GM21717 (cell line): ENCODE data around the gene KAZALD1.

ENCODE experiments used
- ATAC-seq: cut with Tn5 transposase; IDR thresholded peaks from one replicate; pipeline ENCODE4 v1.9.1; 2021; ENCODE audit warnings: mild to moderate bottlenecking, moderate library complexity; ENCODE audit not compliant: unreplicated experiment

The KAZALD1 gene

DNA sequence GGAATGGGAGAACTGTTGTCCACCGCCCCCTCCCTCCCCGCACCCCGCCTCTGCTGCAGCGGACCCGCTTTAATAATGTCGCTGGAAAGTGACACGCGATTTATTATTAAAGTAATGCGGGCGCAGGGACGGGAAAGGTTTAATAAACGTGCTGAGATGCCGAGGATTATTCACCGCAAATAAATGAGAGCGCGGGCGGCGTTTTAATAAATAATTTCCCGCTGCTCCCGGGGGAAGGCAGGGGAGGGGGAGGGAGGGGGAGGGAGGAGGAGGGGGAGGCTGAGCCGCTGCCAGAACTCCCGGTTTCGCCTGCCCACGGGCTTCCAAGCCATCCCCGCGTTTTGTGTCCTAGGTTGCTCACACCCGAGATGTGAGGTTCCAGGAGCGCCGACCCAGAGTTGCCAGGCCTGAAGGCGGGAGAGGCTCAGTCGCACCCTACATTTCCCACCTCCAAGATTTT, 5.1 kb downstream of the KAZALD1 start:
- ATAC-seq = no peak

DNA sequence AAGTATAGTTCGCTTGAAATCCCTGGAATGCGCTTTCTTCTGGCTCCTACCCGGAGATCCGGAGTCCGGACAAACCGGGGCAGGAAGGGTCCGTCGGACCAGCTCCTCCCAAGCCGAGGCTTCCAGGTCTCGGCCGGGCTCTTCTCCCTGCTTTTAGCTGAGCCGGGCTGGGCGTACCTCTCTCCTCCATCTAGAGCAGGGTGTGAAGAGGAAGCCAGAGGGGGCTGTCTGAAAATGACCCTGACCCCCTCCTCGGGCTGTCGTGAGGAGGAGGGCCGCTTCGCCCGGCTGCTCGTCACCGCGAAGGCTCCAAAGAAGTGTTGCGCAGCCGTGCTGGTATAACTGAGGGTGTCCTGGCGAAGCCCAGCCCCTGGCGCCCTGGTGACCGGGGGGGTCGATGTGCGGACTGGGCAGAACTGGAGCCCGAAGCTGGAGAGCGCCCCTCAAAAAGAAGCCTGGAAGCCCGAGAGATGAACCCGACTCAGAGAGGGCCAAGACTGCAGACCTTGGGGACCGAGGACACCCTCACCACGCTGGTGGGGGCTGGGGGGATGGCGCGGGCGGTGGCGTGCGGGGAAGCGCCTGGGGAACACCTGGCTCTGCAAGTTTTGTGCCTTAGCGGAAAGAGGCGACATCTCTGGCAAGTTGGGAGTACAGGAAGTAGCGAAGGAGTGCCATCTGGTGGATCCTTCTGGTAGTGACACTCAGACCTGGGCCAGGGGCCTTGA, 5.7 kb downstream of the KAZALD1 start:
- ATAC-seq = no peak

DNA sequence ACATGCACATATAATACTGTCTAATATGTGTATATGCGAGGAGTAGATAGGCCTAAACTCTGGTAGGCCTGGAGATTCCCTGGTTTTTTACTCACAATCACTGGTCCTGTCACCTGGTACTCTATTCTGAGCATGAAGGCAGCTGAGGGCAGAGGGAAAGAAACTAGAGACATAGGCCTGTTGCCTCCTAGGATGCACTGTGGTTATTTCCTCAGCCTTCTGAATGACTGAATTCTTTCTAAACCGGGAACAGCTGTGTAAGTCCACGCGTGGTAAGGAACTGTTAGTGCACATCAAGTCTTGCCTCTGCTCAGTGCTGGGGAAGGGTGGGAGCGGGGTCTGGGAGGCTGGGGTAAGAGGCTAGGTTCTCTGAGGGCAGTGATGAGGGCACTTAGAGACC, 7.7 kb downstream of the KAZALD1 start:
- ATAC-seq = no peak

DNA sequence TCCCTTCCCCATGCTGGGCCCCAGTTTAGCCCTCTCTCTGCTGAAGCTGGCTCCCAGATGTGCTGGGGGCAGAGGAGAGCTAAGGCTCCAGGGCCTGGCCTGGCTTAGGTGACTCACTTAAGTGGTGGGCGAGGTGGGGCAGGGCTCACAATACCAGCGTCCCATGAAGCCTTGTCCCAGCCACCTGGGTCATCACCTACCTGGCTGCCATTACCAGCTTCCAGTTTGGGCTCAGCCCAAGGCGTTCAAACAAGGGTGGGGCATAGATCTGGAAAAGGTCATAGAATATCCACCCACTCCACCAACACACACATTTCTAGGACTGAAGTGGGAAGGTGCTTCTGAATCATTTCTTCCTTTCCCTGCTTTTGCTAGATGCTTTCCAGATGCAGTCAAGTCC, 8.3 kb downstream of the KAZALD1 start:
- no peak for ATAC-seq

DNA sequence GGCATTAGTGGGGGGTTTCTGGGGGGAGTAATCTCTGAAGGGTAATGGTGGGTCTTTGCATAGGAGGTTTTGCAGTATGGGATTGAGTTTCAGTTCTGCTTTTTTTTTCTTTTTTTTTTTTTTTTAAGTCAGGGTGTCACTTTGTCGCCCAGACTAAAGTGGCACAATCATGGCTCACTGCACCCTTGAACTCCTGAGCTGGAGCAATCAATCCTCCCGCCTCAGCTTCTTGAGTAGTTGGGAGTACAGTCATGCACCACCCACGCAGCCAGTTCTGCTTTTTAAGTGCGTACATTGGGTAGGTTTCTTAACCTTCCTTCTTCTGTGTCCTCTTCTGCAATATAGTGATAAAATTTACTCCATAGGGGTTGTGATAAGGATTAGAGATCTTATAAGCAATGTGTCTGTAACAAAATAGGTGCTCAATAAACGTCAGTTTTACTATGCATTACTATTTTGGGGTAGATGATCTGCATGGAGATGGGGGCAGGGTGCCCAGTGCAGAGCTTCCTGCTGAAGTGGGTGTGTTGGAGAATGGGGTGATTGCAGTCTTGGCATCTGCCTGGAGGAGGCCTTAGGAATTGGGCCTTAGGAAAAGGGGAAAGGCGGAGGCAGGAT, 9.6 kb downstream of the KAZALD1 start:
- ATAC-seq = no peak

DNA sequence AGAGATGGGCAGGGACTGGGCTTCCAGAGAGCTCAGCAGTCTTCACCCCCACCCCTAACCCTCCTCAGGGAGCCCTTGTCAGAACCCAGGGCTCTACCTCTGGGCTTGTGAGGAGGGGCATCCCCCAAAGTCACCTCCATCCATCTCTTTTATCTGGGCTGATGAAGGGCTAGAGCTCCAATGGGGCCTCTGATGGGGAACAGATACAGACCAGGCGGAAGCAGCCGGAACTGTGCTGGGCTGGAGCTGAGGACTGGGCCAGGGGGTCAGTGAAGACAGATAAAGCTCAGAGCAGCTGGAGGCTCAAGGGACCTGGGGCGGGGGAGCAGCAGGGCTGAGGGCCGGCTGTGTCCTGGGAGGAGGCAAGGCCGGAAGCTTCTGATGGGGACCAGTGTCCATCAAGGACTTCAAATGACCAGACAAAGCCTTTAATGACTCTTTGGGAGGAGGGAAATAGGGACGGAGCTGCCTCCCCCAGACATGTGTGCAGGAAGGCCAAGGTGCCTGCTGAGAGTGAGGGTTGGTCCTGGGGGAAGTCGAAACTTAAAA, 10.2 kb downstream of the KAZALD1 start:
- ATAC-seq = no peak

DNA sequence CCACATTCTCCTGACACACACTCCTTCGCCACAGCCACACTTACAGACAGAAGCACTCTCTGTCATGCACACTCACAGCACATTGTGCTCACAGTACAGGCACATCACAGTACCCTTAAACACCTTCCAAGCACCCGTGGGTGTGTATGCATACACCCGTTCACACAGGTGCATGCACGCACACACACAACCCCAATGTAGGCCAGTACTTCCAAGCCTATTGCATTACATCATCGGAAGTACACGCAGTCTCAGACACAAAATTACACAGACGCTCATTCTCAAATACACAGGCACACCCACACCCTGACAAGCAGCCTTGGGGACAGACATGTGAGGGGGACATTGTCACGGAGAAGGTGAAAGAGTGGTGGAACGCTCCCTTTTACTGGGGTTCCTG, 11.1 kb downstream of the KAZALD1 start:
- no peak for ATAC-seq

DNA sequence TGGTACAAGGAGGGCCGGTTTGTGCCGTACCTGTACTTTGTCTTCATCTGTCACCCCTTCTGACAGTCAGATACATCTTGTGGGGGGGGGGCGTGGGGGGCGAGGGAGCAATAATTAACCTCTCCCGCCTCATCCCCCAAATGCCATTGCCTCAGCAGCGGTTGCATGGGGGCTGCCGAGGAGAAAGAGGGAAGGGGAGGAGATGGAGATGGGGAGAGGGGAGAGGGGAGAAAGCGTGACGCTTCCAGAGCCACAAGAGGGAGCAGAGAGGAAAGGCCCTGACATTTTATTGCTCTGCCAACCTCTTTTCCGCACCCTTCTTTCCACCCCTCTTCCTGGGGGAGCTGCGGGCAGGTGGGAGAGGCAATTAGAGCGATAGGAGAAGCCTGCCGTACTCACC, 11.8 kb downstream of the KAZALD1 start:
- no peak for ATAC-seq

DNA sequence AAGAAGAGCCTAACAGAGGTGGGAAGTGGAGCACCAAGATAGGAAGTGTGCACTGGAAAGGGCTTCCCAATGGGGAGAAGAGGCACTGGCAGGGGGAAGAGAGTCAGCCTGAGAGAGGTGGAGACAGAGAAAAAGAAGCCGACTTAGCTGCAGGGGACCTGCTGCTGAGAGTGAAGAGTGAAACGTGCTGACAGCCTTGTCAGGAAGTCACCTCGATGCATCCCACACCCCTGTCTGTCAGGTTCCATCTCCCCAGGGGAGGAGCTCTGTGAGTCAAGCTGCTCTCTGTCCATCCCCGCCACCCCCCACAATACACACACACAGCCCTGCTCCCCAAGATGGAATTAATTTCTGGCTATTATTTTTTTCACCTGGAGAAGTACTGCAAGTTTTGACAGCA, 14.0 kb downstream of the KAZALD1 start:
- no peak for ATAC-seq

DNA sequence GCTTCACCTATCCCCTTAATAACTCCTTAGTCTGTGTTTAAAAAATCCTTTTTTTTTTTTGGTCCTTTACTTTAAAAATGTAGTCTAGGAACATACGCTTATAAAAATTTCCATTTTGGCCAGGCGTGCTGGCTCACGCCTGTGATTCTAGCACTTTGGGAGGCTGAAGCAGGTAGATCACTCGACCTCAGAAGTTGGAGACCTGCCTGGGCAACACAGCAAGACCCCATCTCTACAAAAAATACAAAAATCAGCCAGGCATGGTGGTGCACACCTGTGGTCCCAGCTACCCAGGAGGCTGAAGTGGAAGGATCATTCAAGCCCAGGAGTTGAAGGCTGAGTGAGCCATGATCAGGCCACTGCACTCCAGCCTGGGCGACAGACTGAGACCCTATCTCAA, 14.8 kb downstream of the KAZALD1 start:
- ATAC-seq = no peak

DNA sequence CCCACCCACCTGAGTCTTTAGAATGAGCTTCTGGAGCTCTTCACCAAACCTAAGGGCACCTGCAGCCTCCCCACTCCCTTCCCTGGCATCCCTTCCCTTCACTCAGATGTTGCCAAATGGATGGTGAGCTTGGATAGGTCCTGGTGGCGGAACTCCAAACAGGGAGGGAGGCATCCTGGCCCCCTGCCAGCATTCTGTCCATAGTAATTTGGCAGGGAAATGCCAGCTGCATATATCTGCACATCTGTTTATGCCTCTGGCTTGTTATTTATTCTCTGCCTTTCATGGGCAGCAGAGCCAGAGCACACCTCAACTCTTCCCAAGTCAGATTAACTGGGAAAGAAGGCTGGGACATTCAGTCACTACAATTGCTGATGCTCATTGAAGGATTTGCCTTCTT, 18.1 kb downstream of the KAZALD1 start:
- no peak for ATAC-seq

DNA sequence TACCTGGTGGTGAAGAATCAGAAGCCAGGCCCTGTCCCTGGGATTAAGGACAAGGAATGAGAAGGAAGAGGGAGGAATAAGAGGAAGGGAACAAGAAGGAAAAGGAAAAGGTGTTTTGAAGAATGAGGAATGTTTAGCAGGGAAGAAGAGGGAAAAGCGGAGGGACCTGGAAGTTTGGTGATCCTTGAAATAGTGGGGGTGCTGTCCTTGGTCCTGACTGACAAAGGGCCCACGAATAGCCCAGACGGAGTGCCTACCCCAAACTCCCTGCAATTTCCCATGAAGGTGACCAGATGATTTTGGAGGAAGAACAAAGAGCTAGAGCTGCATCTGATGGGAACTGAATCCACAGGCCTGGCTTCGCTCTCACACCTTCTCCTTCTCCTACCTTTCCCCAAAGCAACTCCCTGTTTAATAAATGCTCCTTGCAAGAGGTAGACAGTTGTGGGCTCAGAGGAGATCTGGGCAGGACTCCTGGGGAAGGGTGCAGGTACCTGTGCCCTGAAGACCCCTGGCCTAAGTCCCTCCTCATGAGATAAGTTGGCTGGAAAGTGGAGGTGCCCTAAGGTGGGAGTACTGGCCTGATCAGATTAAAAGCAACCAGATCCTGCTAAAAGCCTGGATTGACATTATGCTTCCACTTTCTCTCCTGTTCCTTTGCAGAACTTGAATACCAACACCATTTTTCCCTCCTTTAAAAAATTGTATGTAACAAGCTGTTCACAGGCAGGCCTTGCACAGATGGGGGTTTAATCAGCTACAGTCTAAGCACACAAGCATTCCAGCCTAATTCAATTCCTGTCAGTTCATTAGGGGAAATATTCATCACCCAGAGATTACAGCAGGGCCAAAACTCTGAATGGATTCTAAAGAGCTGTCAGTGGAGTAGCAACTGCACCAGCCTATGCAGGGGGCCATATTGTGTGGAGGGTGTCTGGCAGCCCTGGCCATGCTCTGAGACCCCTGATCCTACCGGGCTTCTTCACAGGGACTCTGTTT, 19.4 kb downstream of the KAZALD1 start:
- ATAC-seq = no peak

DNA sequence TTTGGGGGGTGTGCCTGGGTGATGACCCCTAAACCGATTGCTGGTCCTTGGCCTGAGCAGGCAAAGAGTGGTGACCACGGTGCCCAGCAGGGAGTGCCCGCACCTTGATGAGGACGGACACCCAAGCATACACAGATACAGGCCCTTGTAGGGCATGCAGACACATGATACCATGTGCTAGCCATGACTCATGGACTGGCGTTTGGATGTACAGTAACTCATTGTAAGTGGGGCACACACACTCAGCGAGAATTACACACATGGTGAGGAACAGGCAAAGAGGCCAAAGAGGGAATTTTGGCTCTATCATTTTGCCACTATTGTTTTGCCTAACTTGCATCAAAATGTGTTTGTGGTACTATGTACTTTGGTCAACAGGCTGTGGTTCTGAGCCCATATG, 24.1 kb downstream of the KAZALD1 start:
- no peak for ATAC-seq

DNA sequence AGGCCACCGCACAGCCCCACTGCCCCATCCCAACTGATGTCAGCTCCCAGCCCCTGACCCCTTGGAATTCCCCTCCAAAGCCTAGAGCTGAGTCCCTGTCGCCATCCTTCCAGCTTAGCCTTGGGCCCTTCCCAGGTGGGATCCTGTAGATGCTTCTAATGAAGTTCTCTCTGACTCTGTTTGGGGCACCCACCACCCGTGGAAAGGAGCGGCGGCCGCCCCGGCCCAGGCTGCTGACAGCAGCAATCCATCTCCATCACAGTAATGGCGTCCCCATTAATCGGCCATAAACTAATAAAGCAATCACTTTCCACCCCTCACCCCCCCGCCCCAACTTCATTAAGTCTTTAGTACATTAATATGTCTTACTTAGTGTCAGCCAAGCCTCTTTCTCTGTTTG, 25.6 kb downstream of the KAZALD1 start:
- no peak for ATAC-seq

DNA sequence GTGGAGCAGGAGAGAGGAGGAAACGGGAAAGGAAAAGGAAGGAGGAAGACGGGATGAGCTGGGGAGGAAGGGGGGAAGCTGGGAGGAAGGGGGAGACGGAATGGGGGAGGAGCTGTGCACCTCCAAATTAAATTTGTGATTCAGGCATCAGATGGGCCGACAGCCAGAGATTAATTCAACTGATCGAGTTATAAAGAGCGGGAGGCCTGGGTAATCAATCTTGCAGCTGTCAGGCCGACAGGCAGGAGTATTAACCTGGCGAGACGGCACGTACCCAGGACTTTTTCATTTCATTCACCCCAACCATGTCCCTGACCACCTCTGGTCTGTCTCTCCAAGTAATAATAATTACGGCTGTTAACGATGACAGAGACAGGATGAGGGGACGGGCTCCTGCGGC, 26.2 kb downstream of the KAZALD1 start:
- ATAC-seq = no peak

DNA sequence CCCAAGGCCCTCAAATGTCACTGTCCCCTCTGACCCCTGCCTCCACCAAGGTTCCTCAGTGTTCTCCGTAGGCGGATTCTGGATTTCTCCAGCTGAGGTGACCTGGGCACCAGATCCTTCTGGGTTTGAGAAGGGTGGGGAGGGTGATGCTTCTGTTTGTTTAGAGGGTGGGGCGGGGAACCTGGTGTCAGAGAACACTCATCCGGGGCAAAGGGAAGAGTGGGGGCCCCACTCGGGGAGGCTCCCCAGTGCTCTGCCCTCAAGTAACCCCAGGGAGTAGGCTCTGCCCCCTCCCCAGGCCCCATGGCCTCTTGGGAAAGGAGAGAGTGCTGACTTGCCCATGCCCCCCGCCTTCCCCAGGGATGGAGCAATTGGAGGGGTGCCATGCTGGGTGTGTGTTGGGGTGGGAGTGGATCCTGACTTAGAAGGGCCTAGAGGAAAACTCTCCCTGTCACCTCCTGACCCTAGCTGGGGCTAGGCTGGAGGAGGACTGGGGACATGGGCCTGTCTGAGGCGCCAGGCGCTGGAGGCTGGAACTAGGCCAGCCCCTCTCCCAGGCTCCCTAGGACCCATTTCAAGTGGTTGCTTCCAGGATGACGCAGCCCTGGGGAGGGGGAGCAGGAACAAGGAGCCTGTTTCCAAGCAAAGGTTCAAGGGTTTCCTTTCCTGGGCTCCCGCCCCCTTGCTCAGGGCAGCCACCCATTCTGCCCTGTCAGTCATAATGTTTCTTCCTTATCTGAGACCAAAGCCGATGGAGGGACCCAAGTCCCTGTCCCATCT, 27.9 kb downstream of the KAZALD1 start:
- no peak for ATAC-seq

DNA sequence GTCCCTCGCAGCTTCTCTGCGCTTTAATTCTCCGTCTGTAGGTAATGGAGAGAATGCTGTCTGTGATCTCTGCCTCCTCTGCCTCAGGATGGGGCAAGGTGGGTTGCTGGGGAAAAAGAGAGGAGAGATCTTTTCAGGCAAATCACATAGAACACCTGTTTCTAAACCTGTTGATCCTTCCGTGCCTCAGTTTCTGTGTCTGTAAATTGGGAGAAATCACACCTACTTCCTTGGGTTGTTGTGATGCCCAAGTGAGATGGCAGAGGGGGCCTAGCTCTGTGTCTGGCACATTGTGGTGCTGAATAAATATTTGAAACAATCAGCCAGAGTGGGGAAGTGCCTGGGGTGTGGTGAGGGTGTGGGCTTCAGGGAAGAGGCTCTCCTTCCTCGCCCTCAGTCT, 28.8 kb downstream of the KAZALD1 start:
- no peak for ATAC-seq

DNA sequence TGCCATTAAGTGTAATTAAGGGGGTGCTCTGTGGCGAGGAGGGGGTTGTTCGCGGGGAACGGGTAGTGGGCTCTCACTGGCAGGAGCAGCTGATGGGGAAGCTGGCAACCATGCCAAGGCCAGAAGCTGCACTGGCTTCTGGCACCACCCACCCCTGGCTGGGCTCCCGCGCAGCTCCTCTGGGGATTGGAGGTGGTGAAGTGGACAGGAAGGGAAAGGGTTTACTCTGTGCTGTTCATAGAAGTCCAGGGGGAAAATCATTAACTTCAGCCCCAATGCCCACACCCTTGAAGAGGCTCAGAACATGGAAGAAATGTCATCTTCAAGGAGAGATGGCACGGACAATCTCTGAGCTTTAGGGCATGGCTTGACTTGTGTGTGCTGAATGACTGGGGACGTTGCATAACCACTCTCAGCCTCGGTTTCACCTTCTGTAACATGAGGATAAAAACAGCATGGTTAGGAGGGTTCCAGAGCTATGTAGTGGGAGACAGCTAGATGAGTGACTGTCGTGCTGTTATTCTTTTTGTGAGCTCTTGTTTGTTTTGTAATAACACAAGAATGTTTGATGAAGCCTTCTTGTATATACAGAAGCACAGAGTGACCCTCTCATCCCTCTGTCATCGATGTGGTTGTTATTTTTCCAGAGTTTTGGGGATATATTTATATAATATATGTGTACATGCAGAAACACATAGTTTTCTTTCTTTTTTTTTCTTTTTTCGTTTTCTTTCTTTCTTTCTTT, 29.9 kb downstream of the KAZALD1 start:
- ATAC-seq = no peak

DNA sequence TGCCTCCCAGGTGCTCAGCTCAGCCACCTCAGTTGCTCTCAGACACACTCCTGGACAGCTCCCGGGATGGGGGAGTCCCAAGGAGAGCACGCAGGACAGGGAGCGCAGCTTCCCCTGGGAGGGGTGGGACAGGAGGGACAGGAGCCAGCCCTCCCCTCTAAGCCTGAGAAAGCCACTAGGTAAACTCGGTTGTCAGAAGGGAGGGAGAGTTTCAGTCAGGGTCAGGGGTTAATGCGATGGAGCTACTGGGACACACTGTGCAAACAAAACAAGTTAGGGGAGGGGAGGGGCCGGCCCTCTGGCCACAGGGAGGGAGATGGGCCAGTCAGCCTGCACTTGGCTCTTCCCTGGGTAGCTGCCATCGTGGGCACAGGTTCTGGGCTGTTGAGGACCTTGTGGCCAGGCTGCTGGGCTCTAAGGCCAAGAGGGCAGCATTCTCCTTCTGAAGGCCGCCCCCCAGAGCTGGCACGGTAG, 31.1 kb downstream of the KAZALD1 start:
- ATAC-seq = no peak
